Measurements from ENCODE around the gene HOXC9. TPM values are rescaled to one million over a fixed set of nuclear protein-coding genes. Genes with fewer than 3 reads are reported as not detected.

The HOXC9 gene
- total and polyA plus RNA-seq, 7 donors, result 6.4 to 31.1 (median 11.3) TPM

DNA sequence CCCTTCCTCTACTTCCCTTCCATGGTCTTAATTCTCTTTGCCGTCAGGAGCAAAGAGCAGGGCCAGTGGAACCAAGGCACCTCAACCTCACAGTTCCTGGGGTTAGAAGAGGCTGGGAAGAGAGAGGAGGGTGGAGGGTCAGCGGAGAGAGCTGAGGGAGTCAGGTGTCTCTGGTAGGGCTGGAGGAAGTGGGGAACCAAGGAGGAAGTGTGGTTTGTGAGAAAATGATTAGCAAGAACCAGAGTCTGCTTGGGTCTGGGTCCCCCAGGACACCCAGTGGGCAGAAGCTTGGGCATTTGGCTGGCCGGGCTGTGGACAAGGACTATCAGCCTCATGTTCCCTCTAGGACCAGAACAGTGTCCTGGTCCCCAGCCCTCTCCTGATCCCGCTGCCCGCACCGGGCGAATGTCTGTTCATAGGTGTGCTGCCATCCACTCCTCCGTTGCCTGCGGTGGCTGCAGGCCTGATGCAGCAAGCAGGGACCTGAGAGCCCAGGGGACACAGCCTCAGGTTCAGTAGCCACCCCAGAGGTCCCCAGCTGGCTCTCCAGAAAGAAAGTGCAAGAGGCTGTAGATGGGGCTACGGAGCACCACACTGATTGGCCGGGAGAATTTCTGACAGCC is 42.9 kb upstream of the HOXC9 start:
- WGBS, 3 donors, result 70 to 75% (median 73%) methylated on average over 9 to 11 of the region's 11 CpGs
- intact Hi-C loops (cut with DNase I), result loop anchor here in 1 of 2 donors (10.0 kb wide), 1 partner anchor 172 kb away; no protein-coding TSS in a partner anchor
- TF ChIP-seq, protein P1, sequence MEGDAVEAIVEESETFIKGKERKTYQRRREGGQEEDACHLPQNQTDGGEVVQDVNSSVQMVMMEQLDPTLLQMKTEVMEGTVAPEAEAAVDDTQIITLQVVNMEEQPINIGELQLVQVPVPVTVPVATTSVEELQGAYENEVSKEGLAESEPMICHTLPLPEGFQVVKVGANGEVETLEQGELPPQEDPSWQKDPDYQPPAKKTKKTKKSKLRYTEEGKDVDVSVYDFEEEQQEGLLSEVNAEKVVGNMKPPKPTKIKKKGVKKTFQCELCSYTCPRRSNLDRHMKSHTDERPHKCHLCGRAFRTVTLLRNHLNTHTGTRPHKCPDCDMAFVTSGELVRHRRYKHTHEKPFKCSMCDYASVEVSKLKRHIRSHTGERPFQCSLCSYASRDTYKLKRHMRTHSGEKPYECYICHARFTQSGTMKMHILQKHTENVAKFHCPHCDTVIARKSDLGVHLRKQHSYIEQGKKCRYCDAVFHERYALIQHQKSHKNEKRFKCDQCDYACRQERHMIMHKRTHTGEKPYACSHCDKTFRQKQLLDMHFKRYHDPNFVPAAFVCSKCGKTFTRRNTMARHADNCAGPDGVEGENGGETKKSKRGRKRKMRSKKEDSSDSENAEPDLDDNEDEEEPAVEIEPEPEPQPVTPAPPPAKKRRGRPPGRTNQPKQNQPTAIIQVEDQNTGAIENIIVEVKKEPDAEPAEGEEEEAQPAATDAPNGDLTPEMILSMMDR (IDR thresholded peaks at IDR 0.05), result no peak
- DNase-seq, result peak in 1 of 2 donors; percentile 25
- Histone ChIP-seq H3K27ac (no peak overlapping the region), H3K9me3 (no peaks in the 10 kb centered on the region), H3K27me3 (ENCODE audit: insufficient read depth in 3 of 3, low read length in 2 of 3) (peaks cover 0 to 100% (median 52%) of the 10 kb centered on the region in 3 donors), H3K36me3 (ENCODE audit: insufficient read depth in 1 of 2, low read depth in 1 of 2) (no peaks in the 10 kb centered on the region), H3K4me3 (no peak overlapping the region), H3K4me1 (no peaks in the 10 kb centered on the region)
- ATAC-seq, result no peak

GRCh38 chr12:53958128-53958527 is 41.8 kb upstream of the HOXC9 start:
- ATAC-seq, result no peak
- Histone ChIP-seq H3K27me3 (ENCODE audit: insufficient read depth in 3 of 3, low read length in 2 of 3) (peaks cover 0 to 98% (median 41%) of the 10 kb centered on the region in 3 donors), H3K27ac (no peak overlapping the region), H3K4me3 (no peak overlapping the region), H3K9me3 (no peaks in the 10 kb centered on the region), H3K4me1 (no peaks in the 10 kb centered on the region), H3K36me3 (ENCODE audit: insufficient read depth in 1 of 2, low read depth in 1 of 2) (no peaks in the 10 kb centered on the region)
- intact Hi-C loops (cut with DNase I), result loop anchor here in 1 of 2 donors (10.0 kb wide), 1 partner anchor 173 kb away; no protein-coding TSS in a partner anchor
- WGBS, 3 donors, result 76 to 79% (median 78%) methylated on average over 3 of the region's 3 CpGs
- TF ChIP-seq, protein P1 (IDR thresholded peaks at IDR 0.05), result no peak
- DNase-seq, result no peak

GRCh38 chr12:53959314-53959713 is 40.6 kb upstream of the HOXC9 start:
- Histone ChIP-seq H3K27ac (no peak overlapping the region), H3K4me3 (no peak overlapping the region), H3K4me1 (no peaks in the 10 kb centered on the region), H3K9me3 (no peaks in the 10 kb centered on the region), H3K27me3 (ENCODE audit: insufficient read depth in 3 of 3, low read length in 2 of 3) (peaks cover 0 to 98% (median 36%) of the 10 kb centered on the region in 3 donors), H3K36me3 (ENCODE audit: insufficient read depth in 1 of 2, low read depth in 1 of 2) (no peaks in the 10 kb centered on the region)
- intact Hi-C loops (cut with DNase I), result loop anchor here in 1 of 2 donors (10.0 kb wide), 1 partner anchor 175 kb away; no protein-coding TSS in a partner anchor
- DNase-seq (no peak), ATAC-seq (no peak)
- 69 to 77% (median 73%) methylated on average over 4 of the region's 4 CpGs for WGBS, 3 donors
- TF ChIP-seq, protein P1 (IDR thresholded peaks at IDR 0.05), result no peak

DNA sequence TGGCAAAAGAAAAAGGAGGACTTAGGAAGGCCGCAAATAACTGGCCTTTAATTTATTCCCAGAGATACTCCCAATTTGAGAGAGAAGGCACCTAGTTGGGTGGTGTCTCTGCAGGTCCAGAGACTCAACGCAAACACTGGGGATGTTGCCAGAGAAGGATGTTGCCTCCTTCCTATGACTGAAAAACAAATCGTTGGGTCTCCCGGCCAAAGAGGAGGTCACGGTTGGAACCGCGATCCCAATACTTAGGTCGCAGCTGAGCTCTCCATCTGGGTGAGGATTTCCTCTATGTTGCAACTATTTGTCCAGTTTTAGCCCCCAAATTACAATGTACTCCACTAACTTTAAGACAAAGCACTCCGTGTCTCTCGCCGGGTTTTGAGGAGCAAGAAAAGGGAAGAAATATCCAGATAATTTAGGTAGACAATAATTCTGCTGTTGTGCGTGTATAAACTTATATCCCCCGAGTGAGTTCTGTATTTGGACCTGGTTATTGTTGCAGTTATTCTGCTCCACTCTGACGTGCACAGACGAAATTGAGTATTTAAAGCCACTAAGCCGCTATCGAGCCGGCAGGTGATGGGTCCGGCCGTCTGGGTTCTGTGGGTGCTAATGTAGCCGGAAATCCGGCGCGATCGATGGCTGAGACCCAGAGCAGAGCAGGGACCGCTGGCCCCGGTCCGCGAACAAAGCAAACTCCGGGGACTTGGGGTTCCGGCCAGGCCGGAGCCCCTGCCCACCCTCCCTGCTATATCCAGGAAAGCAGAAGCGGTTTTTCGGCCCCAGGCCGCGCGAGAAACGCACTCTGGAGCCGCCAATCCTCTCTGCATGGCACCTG is 39.6 kb upstream of the HOXC9 start:
- 63 to 71% (median 68%) methylated on average over 36 to 39 of the region's 39 CpGs for WGBS, 3 donors
- H3K27ac ChIP-seq, result no peak overlapping the region
- DNase-seq, result peak in 1 of 2 donors; percentile 39
- no peak overlapping the region for H3K4me3 ChIP-seq
- H3K4me1 ChIP-seq, result no peaks in the 10 kb centered on the region
- no peaks in the 10 kb centered on the region for H3K36me3 ChIP-seq (ENCODE audit: insufficient read depth in 1 of 2, low read depth in 1 of 2)
- TF ChIP-seq, protein P1 (IDR thresholded peaks at IDR 0.05), result no peak
- intact Hi-C loops (cut with DNase I), result loop anchor here in 1 of 2 donors (10.0 kb wide), 1 partner anchor 266 kb away; no protein-coding TSS in a partner anchor
- peaks cover 0 to 98% (median 29%) of the 10 kb centered on the region in 3 donors for H3K27me3 ChIP-seq (ENCODE audit: insufficient read depth in 3 of 3, low read length in 2 of 3)
- ATAC-seq, result no peak
- no peaks in the 10 kb centered on the region for H3K9me3 ChIP-seq

All from psoas muscle (tissue), 8 donors.